GM19043 (cell line): Measurements from ENCODE around the gene CWC27.
"Not testable (repeated sequence)": the region's sequence is repeated elsewhere in the genome, so short reads cannot be mapped to it uniquely, and the experiment has no call there.

ENCODE experiments used
- ATAC-seq: cut with Tn5 transposase; IDR thresholded peaks from one replicate; pipeline ENCODE4 v1.9.1; 2021; ENCODE audit warnings: low read depth; ENCODE audit not compliant: unreplicated experiment

CWC27 gene

GRCh38 chr5:64900618-64901017 lies 131.9 kb downstream of the CWC27 start:
- no peak for ATAC-seq

- not testable (repeated sequence) for ATAC-seq
These were observed 138.7 kb downstream of the CWC27 start for GRCh38 chr5:64907399-64907798.

DNA sequence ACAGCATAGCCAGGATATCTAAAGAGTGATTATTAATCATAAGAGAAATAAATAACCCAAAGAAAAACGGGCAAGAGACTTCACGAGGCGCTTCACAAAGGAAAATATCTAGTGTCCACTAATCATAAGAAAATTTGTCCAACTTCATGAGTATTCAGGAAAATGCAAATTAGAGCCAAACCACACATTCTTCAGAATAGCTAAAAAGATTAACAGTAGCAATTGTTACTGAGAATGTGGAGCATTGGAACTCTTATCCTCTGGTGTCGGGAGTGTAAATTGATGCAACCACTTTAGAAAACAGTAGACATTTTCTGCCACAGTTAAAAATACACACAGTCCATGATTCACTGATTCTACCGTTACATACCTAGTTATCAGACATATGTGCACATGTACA lies 145.7 kb downstream of the CWC27 start:
- no peak for ATAC-seq

DNA sequence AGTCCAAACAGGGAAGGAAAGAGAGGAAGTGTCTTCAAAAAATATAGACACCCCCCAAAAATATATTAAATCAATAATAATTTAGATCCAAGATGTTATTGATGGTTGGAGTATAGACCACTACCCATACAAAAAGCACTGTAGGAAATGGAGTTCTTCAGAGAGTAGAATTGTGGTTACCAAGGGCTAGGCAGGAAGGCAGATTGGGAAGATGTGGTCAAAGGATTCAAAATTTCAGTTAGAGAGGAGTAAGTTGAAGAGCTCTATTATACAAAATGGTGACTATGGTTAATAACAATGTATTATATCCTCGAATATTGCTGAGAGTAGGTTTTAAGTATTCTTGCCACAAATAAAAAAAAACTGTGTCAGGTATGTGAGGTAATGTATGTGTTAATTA lies 149.4 kb downstream of the CWC27 start:
- no peak for ATAC-seq

DNA sequence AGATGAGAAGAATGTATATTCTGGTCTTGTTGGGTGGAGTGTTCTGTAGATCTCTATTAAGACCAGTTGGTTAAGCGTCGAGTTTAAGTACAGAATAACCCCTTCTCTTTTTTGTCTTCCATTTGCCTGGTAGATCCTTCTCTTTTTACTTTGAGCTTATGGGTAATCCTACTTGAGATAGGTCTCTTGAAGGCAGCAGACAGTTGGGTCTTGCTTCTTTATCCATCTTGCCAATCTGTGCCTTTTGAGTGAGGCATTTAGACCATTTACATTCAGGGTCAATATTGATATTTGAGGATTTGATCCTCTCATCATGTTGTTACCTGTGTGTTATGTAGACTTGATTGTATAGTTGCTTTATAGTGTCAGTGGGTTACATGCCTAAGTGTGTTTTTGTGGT lies 152.7 kb downstream of the CWC27 start:
- ATAC-seq: no peak

- ATAC-seq: no peak
These were observed 154.5 kb downstream of the CWC27 start for GRCh38 chr5:64923151-64923685.

DNA sequence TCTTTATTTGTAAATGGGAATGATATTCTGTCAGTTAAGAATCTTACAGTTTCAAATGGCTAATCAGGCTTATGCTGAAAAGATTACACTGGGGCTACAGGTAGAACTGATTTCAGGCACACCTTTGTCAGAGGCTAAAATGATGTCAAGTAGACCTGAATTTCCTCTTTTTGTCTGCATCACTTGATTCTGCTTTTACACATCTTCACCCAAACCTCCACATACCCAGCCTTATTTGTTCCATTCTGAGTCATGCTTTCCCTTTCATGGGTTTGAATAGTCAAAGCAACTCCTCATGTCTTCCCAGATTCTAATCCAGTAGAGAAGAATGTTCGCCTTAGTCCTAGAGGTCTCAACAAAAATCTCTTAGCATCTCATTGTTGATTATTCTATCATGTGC lies 156.4 kb downstream of the CWC27 start:
- no peak for ATAC-seq

DNA sequence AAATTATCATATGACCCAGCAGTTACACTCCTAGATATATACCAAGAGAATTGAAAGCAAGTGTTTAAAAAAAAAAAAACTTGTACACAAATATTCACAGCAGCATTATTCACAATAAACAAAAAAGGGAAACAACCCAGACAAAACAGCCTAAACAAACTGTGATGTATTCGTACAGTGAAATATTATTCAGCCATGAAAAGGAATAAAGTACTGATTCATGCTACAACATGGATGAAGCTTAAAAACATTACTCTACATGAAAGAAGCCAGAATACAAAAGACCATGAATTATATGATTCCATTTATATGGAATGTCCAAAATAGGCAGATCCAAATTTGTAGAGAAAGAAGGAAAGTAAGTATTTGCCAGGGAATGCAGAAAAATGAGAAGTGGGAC lies 161.1 kb downstream of the CWC27 start:
- no peak for ATAC-seq

DNA sequence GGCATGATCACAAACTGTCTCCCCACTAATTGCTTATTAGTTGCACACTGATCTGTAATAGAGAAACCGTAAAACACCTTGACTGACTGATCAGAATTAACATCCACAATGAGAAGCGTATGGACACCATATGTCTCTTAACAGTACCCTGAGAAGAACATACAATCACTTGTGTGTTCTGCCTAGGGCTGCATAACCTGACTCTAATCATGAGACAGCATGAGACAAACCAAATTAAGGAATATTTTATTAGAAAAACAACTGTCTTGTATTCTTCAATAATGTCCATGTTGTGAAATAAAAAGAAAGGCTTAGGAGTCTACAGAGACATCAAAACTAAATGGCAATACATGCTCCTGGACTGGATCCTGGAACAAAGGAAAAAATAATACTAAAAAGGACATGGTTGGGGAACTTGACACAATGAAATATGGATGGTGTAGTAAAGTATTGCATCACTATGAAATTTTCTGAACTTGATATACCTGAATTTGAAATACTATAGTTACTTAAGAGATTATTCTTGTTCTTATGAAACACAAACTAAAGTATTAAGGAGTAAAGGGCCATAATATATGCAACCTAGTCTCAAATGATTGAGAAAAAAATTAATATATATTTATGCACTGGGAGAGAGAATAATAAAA lies 162.1 kb downstream of the CWC27 start:
- no peak for ATAC-seq

- not testable (repeated sequence) for ATAC-seq
These were observed 170.7 kb downstream of the CWC27 start for GRCh38 chr5:64939422-64939771.

- ATAC-seq: no peak
These were observed 171.2 kb downstream of the CWC27 start for GRCh38 chr5:64939772-64940510.

GRCh38 chr5:64942460-64942859 lies 173.7 kb downstream of the CWC27 start:
- no peak for ATAC-seq

DNA sequence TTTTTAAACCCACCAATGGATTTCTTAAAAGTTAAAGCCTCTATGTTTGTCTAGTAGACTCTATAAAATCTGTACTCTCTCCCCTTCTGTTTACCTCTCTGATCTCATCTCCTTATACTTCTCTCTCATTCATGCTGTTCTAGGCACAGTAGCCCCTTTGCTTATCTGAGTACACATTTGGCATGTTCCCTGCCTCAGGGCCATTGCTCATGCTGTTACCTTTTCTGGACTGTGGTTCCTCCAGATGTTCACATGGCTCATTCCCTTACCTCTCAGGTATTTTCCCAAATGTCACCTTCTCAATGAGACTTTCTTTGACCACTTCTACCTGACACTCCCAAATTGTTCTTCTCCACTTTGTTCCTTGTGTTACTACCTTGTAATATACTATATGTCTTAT lies 176.1 kb downstream of the CWC27 start:
- ATAC-seq: no peak

DNA sequence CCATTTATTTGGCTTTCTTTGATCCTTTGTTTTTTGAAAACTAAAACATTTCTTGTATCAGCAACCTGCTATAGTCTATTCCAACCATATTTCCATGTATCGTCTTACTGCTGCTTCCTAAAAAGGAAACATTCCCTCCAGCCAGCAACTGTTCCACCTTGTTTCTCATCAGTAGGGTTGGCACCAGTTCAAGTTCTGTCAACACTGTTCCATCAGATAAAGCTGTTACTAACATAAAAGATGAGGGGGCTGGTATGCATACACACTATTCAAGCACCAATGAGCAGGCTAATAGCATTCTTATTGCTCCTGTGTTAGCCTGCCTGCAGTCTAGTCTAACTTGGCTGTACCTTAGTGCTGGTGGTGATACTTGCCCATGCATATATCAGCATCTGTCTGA lies 178.3 kb downstream of the CWC27 start:
- ATAC-seq: no peak

- no peak for ATAC-seq
These were observed 179.1 kb downstream of the CWC27 start for GRCh38 chr5:64947801-64948200.

DNA sequence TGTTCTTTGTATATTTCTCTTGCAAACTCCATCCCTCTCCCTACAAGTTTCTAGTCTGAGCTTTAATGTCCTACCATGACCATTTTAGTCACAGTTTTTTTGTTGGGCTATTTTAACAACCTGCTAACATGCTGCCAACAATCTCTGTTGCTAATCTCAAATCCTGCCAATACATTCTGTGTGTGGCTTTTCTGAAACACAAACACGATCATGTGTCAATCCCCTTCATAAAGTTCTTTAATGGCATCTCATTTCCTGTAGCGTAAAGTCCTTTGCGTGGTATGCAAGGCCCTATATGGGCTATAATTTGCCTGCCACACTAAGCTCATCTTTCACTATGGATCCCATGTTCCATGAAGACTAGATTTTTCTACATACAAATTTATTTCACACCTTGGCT lies 180.6 kb downstream of the CWC27 start:
- no peak for ATAC-seq

DNA sequence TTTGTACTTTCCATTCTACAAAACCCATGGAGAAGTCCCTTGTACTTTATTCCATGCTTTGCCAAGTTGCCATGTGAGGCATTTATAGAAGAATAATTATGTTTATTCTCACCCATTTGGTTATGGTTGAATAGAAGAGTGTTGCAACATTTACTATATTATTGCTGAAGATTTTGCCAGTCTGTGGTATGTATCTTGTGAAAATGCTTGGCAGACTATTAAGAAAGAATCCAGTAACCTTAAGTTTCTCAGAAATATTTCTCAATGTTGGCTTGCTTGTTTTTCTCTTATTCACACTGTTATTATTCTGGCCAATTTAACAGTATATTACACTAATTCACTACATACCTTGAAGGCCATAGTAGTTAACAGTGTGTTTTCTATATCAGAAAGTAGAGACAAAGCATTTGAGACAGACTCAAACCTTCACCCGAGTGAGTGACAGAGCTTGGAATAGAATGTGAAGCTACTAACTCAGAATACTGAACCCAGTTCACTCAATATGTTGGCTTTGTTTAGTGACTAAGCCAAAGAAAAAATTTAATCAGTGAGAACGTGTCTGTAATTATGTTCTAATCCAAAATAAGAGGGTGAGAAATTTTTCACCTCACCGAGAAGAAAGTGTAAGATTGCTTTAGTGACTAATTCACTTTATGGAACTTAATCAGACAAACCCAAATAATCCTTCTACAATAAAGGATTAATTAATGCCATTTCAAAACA lies 184.4 kb downstream of the CWC27 start:
- ATAC-seq: no peak

DNA sequence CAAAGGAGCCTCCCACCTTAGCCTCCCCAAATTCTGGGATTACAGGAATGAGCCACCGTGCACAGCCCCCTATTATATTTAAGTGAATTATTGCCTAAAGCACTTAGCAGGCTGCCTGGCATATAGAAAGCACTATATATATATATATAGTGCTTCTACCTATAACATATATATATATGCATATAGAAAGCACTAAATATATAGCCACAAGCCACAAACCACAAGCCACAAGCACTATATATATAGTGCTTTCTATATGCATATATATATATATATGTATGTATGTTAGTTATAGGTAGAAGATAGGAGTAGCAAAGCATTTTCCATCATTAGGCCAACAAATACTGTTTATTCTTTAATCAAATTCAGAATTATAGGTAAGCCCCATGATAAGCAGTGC lies 185.8 kb downstream of the CWC27 start:
- ATAC-seq: no peak

- no peak for ATAC-seq
These were observed 190.1 kb downstream of the CWC27 start for GRCh38 chr5:64958757-64959391.

DNA sequence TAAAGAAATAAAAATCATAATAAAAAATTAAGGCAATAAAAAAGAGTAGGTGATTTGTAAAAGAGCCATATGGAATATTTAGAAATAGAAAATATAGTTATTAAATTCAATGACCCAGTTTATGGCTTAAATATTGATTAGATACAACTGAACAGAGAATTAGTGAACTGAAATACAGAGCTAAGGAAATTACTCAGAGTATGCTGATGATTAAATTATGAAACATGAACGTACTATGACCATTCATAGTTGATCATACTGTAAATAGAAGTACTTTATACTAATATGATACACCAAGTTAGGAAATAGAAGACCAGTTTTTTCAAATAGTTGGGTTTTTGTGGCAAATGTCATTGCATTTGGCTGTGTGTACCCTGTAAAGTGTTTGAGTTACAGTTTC lies 194.5 kb downstream of the CWC27 start:
- no peak for ATAC-seq

DNA sequence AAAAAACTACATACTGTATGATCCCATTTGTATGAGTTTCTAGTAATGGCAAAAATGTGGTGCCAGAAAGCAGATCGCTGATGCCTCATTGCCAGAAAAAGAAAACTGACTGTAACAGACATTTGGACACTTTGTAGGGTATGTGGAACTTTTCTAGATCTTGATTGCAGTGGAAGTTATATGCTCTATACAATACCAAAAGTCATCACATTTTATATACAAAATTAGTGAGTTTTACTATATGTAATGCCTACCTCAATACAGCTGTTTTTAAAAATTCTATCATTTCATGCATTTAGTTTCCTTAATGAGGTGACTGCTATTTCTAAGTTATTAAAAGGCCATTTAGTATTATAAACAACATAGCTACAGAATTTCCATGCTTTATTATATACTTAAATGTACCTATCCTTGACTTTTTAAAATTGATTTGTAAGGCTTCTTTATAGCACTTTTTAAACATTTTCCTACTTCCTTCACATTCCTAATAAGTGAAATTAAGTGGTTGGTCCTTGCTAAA lies 199.9 kb downstream of the CWC27 start:
- ATAC-seq: no peak
